HEK293T (cell line): ENCODE results near the gene SFR1.

ENCODE experiments used
- BHLHE40 ChIP-seq: fragments of 450-650 bp; IDR thresholded peaks from 2 replicates; pipeline ENCODE4 v1.6.1; 2016; ENCODE audit warnings: mild to moderate bottlenecking, moderate library complexity, borderline replicate concordance
- CTBP1 ChIP-seq: fragments of 450-650 bp; IDR thresholded peaks from 2 replicates; pipeline ENCODE4 v1.6.1; 2016; ENCODE audit warnings: borderline replicate concordance
- FOXM1 ChIP-seq: fragments of 450-650 bp; IDR thresholded peaks from 2 replicates; pipeline ENCODE4 v1.6.1; 2017; ENCODE audit warnings: mild to moderate bottlenecking, borderline replicate concordance
- SUZ12 ChIP-seq: fragments of 450-650 bp; IDR thresholded peaks from 2 replicates; pipeline ENCODE4 v1.6.1; 2016; ENCODE audit warnings: mild to moderate bottlenecking
- TARDBP ChIP-seq: fragments of 450-650 bp; IDR thresholded peaks from 2 replicates; pipeline ENCODE4 v1.6.1; 2016

DNA sequence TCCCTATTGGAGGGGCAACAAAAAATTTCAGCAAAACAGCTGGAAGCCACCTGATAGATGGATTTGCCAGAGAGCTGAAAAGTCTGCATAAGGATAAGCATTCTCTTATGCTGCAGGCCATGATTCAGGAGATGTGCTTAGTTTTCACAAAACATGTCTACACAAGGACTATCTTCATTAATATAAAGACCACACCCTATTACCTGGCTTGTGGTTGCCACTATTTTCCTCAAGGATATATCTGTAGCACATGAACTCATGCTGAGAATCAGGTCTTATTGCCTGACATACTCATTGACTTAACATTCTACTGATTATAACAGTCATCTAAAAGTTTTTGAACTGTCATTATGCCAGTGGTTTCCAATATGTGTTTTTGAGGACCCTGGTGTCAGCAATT lies 29.2 kb upstream of the SFR1 start:
- TF ChIP-seq FOXM1, result no peak
- TF ChIP-seq TARDBP, result no peak
- no peak for TF ChIP-seq CTBP1
- no peak for TF ChIP-seq BHLHE40
- TF ChIP-seq SUZ12, result no peak
